Measurements from ENCODE around the gene VPS9D1. TPM values are rescaled to one million over a fixed set of nuclear protein-coding genes. Genes with fewer than 3 reads are reported as not detected.

The VPS9D1 gene
- total and polyA plus RNA-seq, 10 of the 15 experiments (the other 5 are each of a cell fraction or from before 2014, with no cell fraction given), result 0.65 to 4.2 (median 1.1) TPM

DNA sequence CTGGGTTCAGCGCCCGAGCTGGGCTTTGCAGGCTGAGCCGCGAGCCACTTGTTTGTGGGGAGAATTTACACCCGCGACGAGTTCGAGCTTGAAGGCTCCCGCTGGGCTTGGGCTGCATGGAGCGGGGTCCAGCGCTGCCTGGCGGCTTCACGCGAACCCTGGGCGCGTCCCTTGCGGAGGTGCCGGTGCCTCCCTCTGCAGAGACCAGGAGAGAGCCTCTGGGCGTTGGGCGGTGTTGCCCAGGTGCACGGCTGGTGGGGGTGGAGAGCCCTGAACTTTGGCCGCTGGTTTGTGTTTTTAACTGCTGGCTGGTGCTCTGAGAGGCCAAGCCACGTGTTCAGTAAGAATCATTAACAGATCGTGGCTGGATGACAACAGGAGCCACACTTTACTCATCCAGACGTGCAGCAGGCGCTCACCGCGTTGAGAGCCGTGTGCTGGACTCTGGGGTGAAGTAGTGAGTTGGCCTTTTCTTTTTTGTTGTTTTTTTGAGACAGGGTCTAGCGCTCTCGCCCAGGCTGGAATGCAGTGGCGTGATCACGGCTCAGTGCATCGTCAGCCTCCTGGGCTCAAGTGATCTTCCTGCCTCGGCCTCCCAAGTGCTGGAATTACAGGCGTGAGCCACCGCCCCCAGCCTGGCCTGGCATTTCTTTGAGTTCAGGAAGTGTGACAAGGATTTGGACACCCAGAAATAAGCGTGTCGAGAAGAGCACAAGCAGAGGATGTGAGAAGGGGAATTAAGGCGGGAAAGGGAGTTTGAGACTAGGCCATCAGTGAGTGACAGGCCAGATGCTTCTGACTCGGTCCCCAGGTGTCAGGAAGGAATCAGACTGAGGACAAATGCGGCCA lies 33.4 kb downstream of the VPS9D1 start (continued):
- TF ChIP-seq EZH2 (IDR thresholded peaks at IDR 0.05; ENCODE audit: borderline replicate concordance, control insufficient read depth, low read depth, low read length) (no peak), ATF7 (IDR thresholded peaks at IDR 0.05; ENCODE audit: low read depth) (0 out of 2 replicates have a peak, but pooled peaks have one; percentile 19), DPF2 (IDR thresholded peaks at IDR 0.05) (0 out of 2 replicates have a peak, but pooled peaks have one; percentile 50), NRF1 (conservative IDR thresholded peaks at IDR 0.05; ENCODE audit: low read depth, low read length) (no peak), TCF12 (IDR thresholded peaks at IDR 0.05; ENCODE audit: low read depth, low read length) (peak; percentile 7; the same call in 1 of the 2 replicates), BCLAF1 (IDR thresholded peaks at IDR 0.05) (no peak), EED (IDR thresholded peaks at IDR 0.05; ENCODE audit: low read depth) (no peak), ATF3 (IDR thresholded peaks at IDR 0.05; ENCODE audit: borderline replicate concordance, extremely low read depth, low read depth, low read length) (no peak), CHD2 (IDR thresholded peaks at IDR 0.05; ENCODE audit: borderline replicate concordance, low read depth, low read length) (no peak), LARP7 (IDR thresholded peaks at IDR 0.05) (0 out of 2 replicates have a peak, but pooled peaks have one; percentile 12), HCFC1 (IDR thresholded peaks at IDR 0.05; ENCODE audit: low read length) (0 out of 2 replicates have a peak, but pooled peaks have one; percentile 19), SUPT20H (IDR thresholded peaks at IDR 0.05; ENCODE audit: borderline replicate concordance, control insufficient read depth, low read depth, low read length) (no peak), PAX5 (IDR thresholded peaks at IDR 0.05; ENCODE audit: borderline replicate concordance, low read depth, low read length) (no peak), SMARCA5 (IDR thresholded peaks at IDR 0.05) (no peak), NFYB (IDR thresholded peaks at IDR 0.05; ENCODE audit: insufficient read depth, low read depth, low read length) (no peak), POLR2AphosphoS5 (IDR thresholded peaks at IDR 0.05; ENCODE audit: low read length) (no peak), NKRF (conservative IDR thresholded peaks at IDR 0.05) (peak; percentile 36; the same call in 1 of the 2 replicates)
- TF ChIP-seq, protein P1, sequence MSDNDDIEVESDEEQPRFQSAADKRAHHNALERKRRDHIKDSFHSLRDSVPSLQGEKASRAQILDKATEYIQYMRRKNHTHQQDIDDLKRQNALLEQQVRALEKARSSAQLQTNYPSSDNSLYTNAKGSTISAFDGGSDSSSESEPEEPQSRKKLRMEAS (IDR thresholded peaks at IDR 0.05; ENCODE audit: low read depth, low read length), result peak; percentile 63; the same call in 1 of the 2 replicates
- TF ChIP-seq, protein P2, sequence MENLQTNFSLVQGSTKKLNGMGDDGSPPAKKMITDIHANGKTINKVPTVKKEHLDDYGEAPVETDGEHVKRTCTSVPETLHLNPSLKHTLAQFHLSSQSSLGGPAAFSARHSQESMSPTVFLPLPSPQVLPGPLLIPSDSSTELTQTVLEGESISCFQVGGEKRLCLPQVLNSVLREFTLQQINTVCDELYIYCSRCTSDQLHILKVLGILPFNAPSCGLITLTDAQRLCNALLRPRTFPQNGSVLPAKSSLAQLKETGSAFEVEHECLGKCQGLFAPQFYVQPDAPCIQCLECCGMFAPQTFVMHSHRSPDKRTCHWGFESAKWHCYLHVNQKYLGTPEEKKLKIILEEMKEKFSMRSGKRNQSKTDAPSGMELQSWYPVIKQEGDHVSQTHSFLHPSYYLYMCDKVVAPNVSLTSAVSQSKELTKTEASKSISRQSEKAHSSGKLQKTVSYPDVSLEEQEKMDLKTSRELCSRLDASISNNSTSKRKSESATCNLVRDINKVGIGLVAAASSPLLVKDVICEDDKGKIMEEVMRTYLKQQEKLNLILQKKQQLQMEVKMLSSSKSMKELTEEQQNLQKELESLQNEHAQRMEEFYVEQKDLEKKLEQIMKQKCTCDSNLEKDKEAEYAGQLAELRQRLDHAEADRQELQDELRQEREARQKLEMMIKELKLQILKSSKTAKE (IDR thresholded peaks at IDR 0.05; ENCODE audit: low read depth, poor library complexity, severe bottlenecking), result no peak

Measured in GM12878 (cell line).